Right forelimb (tissue), 1 donor: ENCODE data around the gene IFITM2.
"Not testable (repeated sequence)": the region's sequence is repeated elsewhere in the genome, so short reads cannot be mapped to it uniquely, and the experiment has no call there.

Experiments
- DNase-seq: peaks from one replicate; pipeline ENCODE4 v3.0.0-alpha.2; 2018

The IFITM2 gene

GRCh38 chr11:282171-282570, 25.4 kb upstream of the IFITM2 start:
- DNase-seq = no peak

GRCh38 chr11:282630-283360, 24.8 kb upstream of the IFITM2 start:
- DNase-seq = no peak

- no peak for DNase-seq
Measured at GRCh38 chr11:283405-284104, 24.1 kb upstream of the IFITM2 start.

GRCh38 chr11:284105-285020, 23.3 kb upstream of the IFITM2 start:
- peak; percentile 40 for DNase-seq

- DNase-seq = peak; percentile 32
Measured at GRCh38 chr11:285021-285893, 22.4 kb upstream of the IFITM2 start.

- DNase-seq = no peak
Measured at GRCh38 chr11:285894-286220, 21.8 kb upstream of the IFITM2 start.

- not testable (repeated sequence) for DNase-seq
Measured at GRCh38 chr11:286977-287820, 20.4 kb upstream of the IFITM2 start.

GRCh38 chr11:287821-288477, 19.7 kb upstream of the IFITM2 start:
- no peak for DNase-seq

- peak; percentile 65 for DNase-seq
Measured at GRCh38 chr11:288478-289397, 18.9 kb upstream of the IFITM2 start, which contains the start of gene PGGHG. PGGHG (plus strand) TSS chr11:289126; CDS start chr11:289817, 691 bp downstream.

GRCh38 chr11:289398-289711, 18.3 kb upstream of the IFITM2 start:
- DNase-seq = peak; percentile 45

- peak; percentile 44 for DNase-seq
Measured at GRCh38 chr11:289712-290620, 17.6 kb upstream of the IFITM2 start.

GRCh38 chr11:290621-291231, 16.9 kb upstream of the IFITM2 start:
- peak; percentile 33 for DNase-seq

GRCh38 chr11:291281-292210, 16.1 kb upstream of the IFITM2 start:
- DNase-seq = peak; percentile 35

GRCh38 chr11:292211-293121, 15.2 kb upstream of the IFITM2 start:
- DNase-seq = no peak

GRCh38 chr11:293271-293851, 14.3 kb upstream of the IFITM2 start:
- no peak for DNase-seq
